GM19395 (cell line): ENCODE data around the gene ACOXL.

Source experiments
- ATAC-seq: cut with Tn5 transposase; IDR thresholded peaks from one replicate; pipeline ENCODE4 v1.9.1; 2021; ENCODE audit warnings: mild to moderate bottlenecking, moderate library complexity; ENCODE audit not compliant: unreplicated experiment

The ACOXL gene

GRCh38 chr2:110790907-110791306 lies 58.5 kb downstream of the ACOXL start:
- no peak for ATAC-seq

- no peak for ATAC-seq
Measured at GRCh38 chr2:110791435-110791834, 59.1 kb downstream of the ACOXL start.

- ATAC-seq = no peak
Measured at GRCh38 chr2:110793034-110793433, 60.7 kb downstream of the ACOXL start.

- no peak for ATAC-seq
Measured at GRCh38 chr2:110794390-110794789, 62.0 kb downstream of the ACOXL start.

GRCh38 chr2:110794951-110795350 lies 62.6 kb downstream of the ACOXL start:
- ATAC-seq = no peak

GRCh38 chr2:110796716-110797301 lies 64.4 kb downstream of the ACOXL start:
- no peak for ATAC-seq

- no peak for ATAC-seq
Measured at GRCh38 chr2:110799376-110799775, 67.0 kb downstream of the ACOXL start.

GRCh38 chr2:110800611-110801402 lies 68.4 kb downstream of the ACOXL start:
- no peak for ATAC-seq

- ATAC-seq = no peak
Measured at GRCh38 chr2:110802208-110802932, 70.0 kb downstream of the ACOXL start.

- no peak for ATAC-seq
Measured at GRCh38 chr2:110804433-110804832, 72.1 kb downstream of the ACOXL start.

GRCh38 chr2:110804915-110805314 lies 72.5 kb downstream of the ACOXL start:
- no peak for ATAC-seq

- ATAC-seq = no peak
Measured at GRCh38 chr2:110805894-110806452, 73.6 kb downstream of the ACOXL start.

- ATAC-seq = no peak
Measured at GRCh38 chr2:110807522-110807921, 75.1 kb downstream of the ACOXL start.

GRCh38 chr2:110810404-110810803 lies 78.0 kb downstream of the ACOXL start:
- no peak for ATAC-seq

- no peak for ATAC-seq
Measured at GRCh38 chr2:110812726-110813645, 80.6 kb downstream of the ACOXL start.

- ATAC-seq = no peak
Measured at GRCh38 chr2:110813896-110814295, 81.5 kb downstream of the ACOXL start.

- no peak for ATAC-seq
Measured at GRCh38 chr2:110815938-110816337, 83.6 kb downstream of the ACOXL start.

GRCh38 chr2:110816404-110817365 lies 84.3 kb downstream of the ACOXL start:
- ATAC-seq = no peak

- no peak for ATAC-seq
Measured at GRCh38 chr2:110818767-110819481, 86.6 kb downstream of the ACOXL start.
